GM20431 (cell line): ENCODE measurements around the gene ECM1.

Experiments
- in situ Hi-C: fragments of 300-500 bp; cut with MseI, MboI; formaldehyde crosslinking; loops from one replicate; pipeline ENCODE4 v1.15.0; 2020; ENCODE audit warnings: low sequenced_read_pairs; ENCODE audit not compliant: unreplicated experiment

The ECM1 gene

GRCh38 chr1:150537732-150538684, 30.1 kb downstream of the ECM1 start:
- in situ Hi-C loops, result loop anchor here (25.0 kb wide), 1 partner anchor 276 kb away; the partner anchor contains the start of genes APH1A, C1orf54 and CA14

- in situ Hi-C loops, result loop anchor here (25.0 kb wide), 1 partner anchor 281 kb away; the partner anchor contains the start of genes APH1A, C1orf54 and CA14
Observed at GRCh38 chr1:150543500-150544143, 35.7 kb downstream of the ECM1 start.

GRCh38 chr1:150544204-150544603, 36.3 kb downstream of the ECM1 start:
- in situ Hi-C loops, result loop anchor here (25.0 kb wide), 1 partner anchor 282 kb away; the partner anchor contains the start of genes APH1A, C1orf54 and CA14

GRCh38 chr1:150545486-150546032, 37.6 kb downstream of the ECM1 start:
- in situ Hi-C loops, result loop anchor here (25.0 kb wide), 1 partner anchor 283 kb away; the partner anchor contains the start of genes APH1A, C1orf54 and CA14

- in situ Hi-C loops, result loop anchor here (25.0 kb wide), 1 partner anchor 284 kb away; the partner anchor contains the start of genes APH1A, C1orf54 and CA14
Observed at GRCh38 chr1:150546294-150546937, 38.5 kb downstream of the ECM1 start.

GRCh38 chr1:150548324-150548631, 40.4 kb downstream of the ECM1 start:
- in situ Hi-C loops, result loop anchor here (25.0 kb wide), 1 partner anchor 286 kb away; the partner anchor contains the start of genes APH1A, C1orf54 and CA14

- in situ Hi-C loops, result loop anchor here (25.0 kb wide), 1 partner anchor 287 kb away; the partner anchor contains the start of genes APH1A, C1orf54 and CA14
Observed at GRCh38 chr1:150548632-150549495, 41.0 kb downstream of the ECM1 start, which contains the start of gene ADAMTSL4. TSS of gene ADAMTSL4 (plus strand) at chr1:150549408. CDS start at chr1:150552289, 2,881 bp downstream.

- in situ Hi-C loops, result loop anchor here (25.0 kb wide), 1 partner anchor 287 kb away; the partner anchor contains the start of genes APH1A, C1orf54 and CA14
Observed at GRCh38 chr1:150549496-150550221, 41.8 kb downstream of the ECM1 start.

GRCh38 chr1:150550222-150551050, 42.5 kb downstream of the ECM1 start:
- in situ Hi-C loops, result no loop called here

- in situ Hi-C loops, result no loop called here
Observed at GRCh38 chr1:150551051-150551783, 43.3 kb downstream of the ECM1 start.

GRCh38 chr1:150551784-150552127, 43.8 kb downstream of the ECM1 start:
- in situ Hi-C loops, result no loop called here

- in situ Hi-C loops, result no loop called here
Observed at GRCh38 chr1:150552128-150552910, 44.4 kb downstream of the ECM1 start.

- in situ Hi-C loops, result no loop called here
Observed at GRCh38 chr1:150552911-150553289, 45.0 kb downstream of the ECM1 start.

- in situ Hi-C loops, result no loop called here
Observed at GRCh38 chr1:150553392-150554085, 45.6 kb downstream of the ECM1 start.

GRCh38 chr1:150554086-150554452, 46.2 kb downstream of the ECM1 start:
- in situ Hi-C loops, result no loop called here
